H1 (cell line): ENCODE measurements around the gene TMPRSS3. TPM values are rescaled to one million over a fixed set of nuclear protein-coding genes. Genes with fewer than 3 reads are reported as not detected.

Experiments
- CEBPB ChIP-seq: IDR thresholded peaks from 2 replicates; pipeline ENCODE4 v1.6.1; 2012; ENCODE audit warnings: low read depth, low read length
- CHD1 ChIP-seq: IDR thresholded peaks from 2 replicates; pipeline ENCODE4 v1.6.1; 2012; ENCODE audit warnings: low read depth, low read length, improper control_type of control experiment
- KDM1A ChIP-seq: fragments of 200-600, 300-600 bp; sonication (generic); IDR thresholded peaks from 2 replicates; pipeline ENCODE4 v1.7.1; 2016; ENCODE audit warnings: mild to moderate bottlenecking, low read length, borderline replicate concordance
- KDM4A ChIP-seq: IDR thresholded peaks from one replicate; pipeline ENCODE4 v1.7.1; 2012; ENCODE audit warnings: low read depth, mild to moderate bottlenecking, moderate library complexity, low read length, inconsistent platforms; ENCODE audit not compliant: severe bottlenecking
- PHF8 ChIP-seq: fragments of 200-600 bp; sonication (generic); conservative IDR thresholded peaks from 2 replicates; pipeline ENCODE4 v1.7.1; 2012; ENCODE audit warnings: low read depth, mild to moderate bottlenecking, inconsistent platforms, low read length, moderate library complexity
- RNF2 ChIP-seq: fragments of 200-900, 300-1000 bp; sonication (generic); IDR thresholded peaks from 2 replicates; pipeline ENCODE4 v1.7.1; 2016; ENCODE audit warnings: borderline replicate concordance, low read depth, mild to moderate bottlenecking, antibody characterized with exemption, low read length; ENCODE audit not compliant: poor library complexity, severe bottlenecking; ENCODE audit errors: missing control alignments
- TEAD4 ChIP-seq: IDR thresholded peaks from 2 replicates; pipeline ENCODE4 v1.6.1; 2012; ENCODE audit warnings: low read depth, low read length, inconsistent platforms, mixed read lengths
- polyA plus RNA-seq, 7 experiments: library from polyadenylated mRNA; depleted of rRNA in 3 of 7; stranded (reverse) in 5 of 7; unstranded in 2 of 7; fragments of >200 nt in 5 of 7; fragments of 200-250 nt in 2 of 7; gene quantifications; 1 replicate in 5 of 7; 2 replicates in 1 of 7; 4 replicates in 1 of 7; pipeline versions ENCODE4 v1.2.1 to v1.2.3, GENCODE V29; 2011 to 2013; ENCODE audit warnings: missing spikeins in 2 of 7, mixed read lengths in 2 of 7
- total RNA-seq: library from RNA; stranded (reverse); fragmentation: NEBNext Ultra II Directional; extraction: Animal tissue kit (Norgen Biotek cat#: 25700); gene quantifications from 2 replicates; pipeline ENCODE4 v1.2.1, GENCODE V29; 2021

Gene TMPRSS3
- total and polyA plus RNA-seq, 2 of the 8 experiments (the other 6 are each of a cell fraction or from before 2014, with no cell fraction given): 0.38 TPM; not detected in 1

GRCh38 chr21:42343556-42343955 is 52.3 kb downstream of the TMPRSS3 start (continued):
- TF ChIP-seq CHD1: no peak
- TF ChIP-seq PHF8: no peak
- TF ChIP-seq KDM4A: no peak
- no peak for TF ChIP-seq CEBPB
- no peak for TF ChIP-seq TEAD4
- TF ChIP-seq RNF2: no peak
- no peak for TF ChIP-seq KDM1A
